ENCODE results near the gene MTMR12.
A peak's percentile ranks its signal among the peaks of the same experiment; 100 is the strongest.
"Not testable (repeated sequence)": the region's sequence is repeated elsewhere in the genome, so short reads cannot be mapped to it uniquely, and the experiment has no call there.

Gene MTMR12

DNA sequence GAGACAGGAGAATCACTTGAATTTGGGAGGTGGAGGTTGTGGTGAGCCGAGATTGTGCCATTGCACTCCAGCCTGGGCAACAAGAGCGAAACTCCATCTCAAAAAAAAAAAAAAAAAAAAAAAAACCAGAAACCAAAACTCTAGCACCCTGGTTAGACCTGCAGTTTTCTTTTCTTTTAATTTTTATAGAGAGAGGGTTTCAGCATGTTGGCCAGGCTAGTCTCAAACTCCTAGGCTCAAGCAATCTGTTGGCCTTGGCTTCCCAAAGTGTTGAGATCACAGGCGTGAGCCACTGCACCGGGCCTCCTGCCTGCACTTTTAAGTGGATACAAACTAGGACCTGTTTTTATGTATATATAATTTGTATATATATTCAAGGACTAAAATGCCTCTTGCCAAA lies 12.9 kb upstream of the MTMR12 start:
- TF ChIP-seq, protein P1, sequence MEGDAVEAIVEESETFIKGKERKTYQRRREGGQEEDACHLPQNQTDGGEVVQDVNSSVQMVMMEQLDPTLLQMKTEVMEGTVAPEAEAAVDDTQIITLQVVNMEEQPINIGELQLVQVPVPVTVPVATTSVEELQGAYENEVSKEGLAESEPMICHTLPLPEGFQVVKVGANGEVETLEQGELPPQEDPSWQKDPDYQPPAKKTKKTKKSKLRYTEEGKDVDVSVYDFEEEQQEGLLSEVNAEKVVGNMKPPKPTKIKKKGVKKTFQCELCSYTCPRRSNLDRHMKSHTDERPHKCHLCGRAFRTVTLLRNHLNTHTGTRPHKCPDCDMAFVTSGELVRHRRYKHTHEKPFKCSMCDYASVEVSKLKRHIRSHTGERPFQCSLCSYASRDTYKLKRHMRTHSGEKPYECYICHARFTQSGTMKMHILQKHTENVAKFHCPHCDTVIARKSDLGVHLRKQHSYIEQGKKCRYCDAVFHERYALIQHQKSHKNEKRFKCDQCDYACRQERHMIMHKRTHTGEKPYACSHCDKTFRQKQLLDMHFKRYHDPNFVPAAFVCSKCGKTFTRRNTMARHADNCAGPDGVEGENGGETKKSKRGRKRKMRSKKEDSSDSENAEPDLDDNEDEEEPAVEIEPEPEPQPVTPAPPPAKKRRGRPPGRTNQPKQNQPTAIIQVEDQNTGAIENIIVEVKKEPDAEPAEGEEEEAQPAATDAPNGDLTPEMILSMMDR (IDR thresholded peaks at IDR 0.05; ENCODE audit: low read length, missing control alignments) = no peak
- DNase-seq (ENCODE audit: low read depth) = no peak
- no peak overlapping the region for H3K4me3 ChIP-seq (replicated peaks; ENCODE audit: low read depth, low read length)

DNA sequence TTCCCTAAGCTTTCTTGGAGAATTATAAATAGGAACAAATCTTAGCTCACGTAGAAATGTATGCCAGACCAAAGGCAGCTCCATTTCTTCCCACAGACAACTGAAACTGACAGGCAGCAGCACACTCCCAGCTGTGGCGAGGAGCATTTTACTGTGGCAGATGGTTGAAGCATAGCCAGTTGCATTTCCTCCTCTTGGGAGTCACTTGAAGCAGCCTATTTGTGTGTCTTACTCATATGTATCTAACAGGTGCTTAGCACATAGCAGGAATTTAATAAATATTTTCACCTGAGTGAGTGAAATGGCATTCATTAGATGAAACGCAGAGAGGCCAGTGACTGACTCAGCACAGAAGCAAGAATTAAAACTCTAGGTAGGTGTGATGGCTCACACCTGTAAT lies 12.3 kb upstream of the MTMR12 start:
- DNase-seq (ENCODE audit: low read depth) = peak; percentile 28

DNA sequence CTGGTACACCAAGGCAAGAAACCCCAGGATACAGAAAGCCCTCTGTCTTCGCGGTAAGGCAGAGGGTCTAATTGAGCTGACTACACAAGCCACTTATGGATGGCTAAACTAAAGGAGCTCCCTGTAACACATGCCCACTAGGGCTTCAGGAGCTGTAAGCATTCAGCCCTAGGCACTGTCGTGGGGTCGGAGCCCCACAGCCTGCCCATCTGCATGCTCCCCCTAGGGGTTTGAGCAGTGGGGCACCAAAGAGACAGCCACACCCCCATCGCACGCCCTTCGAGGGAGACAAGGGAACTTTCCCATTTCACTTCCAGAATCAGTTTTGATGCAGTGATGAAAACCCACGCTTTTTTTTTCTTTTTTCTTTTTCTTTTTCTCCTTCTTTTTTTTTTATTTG lies 11.0 kb upstream of the MTMR12 start:
- no peak overlapping the region for H3K4me3 ChIP-seq (replicated peaks; ENCODE audit: low read depth, low read length)
- DNase-seq (ENCODE audit: low read depth) = no peak
- TF ChIP-seq, protein P1 (IDR thresholded peaks at IDR 0.05; ENCODE audit: low read length, missing control alignments) = no peak

More for the DNA sequence above, 12.3 kb upstream of the MTMR12 start:
- H3K4me3 ChIP-seq (replicated peaks; ENCODE audit: low read depth, low read length) = no peak overlapping the region
- TF ChIP-seq, protein P1 (IDR thresholded peaks at IDR 0.05; ENCODE audit: low read length, missing control alignments) = no peak

DNA sequence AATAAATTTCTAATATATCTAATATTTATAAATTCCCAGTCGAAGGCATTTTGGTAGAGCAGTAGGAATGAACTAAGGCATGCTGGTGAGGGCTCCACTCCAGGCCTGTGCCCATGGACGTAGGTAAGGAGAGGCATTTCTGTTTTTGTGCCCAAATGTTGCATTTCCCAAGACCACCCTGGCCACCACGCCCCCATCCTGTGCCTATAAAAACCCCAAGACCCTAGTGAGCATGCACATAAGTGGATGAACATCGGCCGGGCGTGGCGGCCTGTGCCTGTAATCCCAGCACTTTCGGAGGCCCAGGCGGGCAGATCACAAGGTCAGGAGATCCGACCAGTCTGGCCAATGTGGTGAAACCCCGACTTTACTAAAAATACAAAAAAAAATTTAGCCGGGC lies 10.1 kb upstream of the MTMR12 start:
- no peak overlapping the region for H3K4me3 ChIP-seq (replicated peaks; ENCODE audit: low read depth, low read length)
- no peak for DNase-seq (ENCODE audit: low read depth)
- TF ChIP-seq, protein P1 (IDR thresholded peaks at IDR 0.05; ENCODE audit: low read length, missing control alignments) = no peak

DNA sequence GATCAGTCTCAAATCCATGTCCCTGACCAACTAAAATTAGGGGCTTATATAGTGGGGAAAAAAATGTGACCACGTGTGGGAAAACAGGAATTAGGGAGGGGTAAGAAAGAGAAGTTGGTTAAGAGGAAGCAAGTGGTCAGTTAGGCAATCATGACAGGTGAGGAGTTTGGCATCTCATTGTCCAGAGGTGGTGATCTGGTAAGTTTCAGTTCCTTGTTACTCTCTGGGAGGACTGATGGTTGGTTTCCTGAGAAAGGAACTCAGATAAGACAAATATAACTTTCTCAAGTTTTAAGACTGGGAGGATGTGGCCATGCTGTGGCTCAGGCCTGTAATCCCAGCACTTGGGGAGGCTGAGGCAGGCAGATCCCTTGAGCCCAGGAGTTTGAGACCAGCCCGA lies 9.0 kb upstream of the MTMR12 start:
- not testable (repeated sequence) for H3K4me3 ChIP-seq (replicated peaks; ENCODE audit: low read depth, low read length); DNase-seq (ENCODE audit: low read depth)

DNA sequence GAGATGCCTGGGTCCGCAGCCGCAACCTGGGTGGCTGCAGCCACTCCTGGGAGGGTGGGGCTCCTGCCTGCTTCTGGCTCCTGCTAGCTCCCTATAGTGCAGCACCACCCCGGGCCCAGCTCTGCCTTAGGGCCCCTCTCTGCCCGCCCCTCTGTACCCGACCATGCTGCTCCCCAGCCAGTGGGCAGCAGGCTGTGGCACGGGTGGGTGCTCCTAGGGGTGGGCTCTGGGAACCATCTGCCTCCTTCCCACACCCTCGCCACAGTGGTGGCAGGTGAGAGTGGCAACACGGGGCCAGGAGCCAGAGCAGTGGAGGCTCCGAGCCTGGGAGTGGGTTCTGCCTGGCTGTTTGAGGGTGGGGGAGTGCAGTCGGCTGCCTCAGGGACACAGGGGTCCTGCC lies 7.8 kb upstream of the MTMR12 start:
- TF ChIP-seq, protein P1 (IDR thresholded peaks at IDR 0.05; ENCODE audit: low read length, missing control alignments) = no peak
- H3K4me3 ChIP-seq (replicated peaks; ENCODE audit: low read depth, low read length) = no peak overlapping the region
- DNase-seq (ENCODE audit: low read depth) = no peak

DNA sequence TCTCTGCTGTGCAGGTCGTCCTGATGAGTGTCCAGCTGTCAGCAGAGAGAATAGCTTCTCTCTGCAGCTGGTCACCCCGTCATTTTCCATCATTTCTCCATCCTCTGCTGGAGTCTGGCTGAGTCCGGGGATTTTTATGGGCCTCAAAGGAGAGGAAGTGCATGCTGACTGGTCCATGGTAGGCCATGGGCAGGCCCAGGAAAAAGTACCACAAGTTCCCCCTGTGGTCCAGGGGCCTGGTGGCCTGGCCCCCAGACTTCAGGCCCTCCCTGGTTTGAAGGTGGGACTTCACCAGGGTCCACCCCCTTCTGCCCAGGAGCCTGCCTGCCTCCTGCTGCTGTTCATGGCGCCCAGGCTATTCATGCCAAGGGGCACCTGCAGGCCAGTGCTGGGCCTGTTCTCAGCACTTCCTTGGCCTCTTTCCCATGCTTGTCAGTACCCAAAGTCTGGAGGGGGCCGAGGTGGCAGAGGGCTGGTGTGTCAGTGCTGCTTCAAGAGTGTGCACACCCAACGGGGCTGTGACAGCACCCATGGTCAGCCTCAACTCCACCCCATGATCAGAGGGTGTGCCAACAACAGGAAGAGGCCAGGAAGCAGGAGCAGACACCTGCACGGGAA lies 7.3 kb upstream of the MTMR12 start:
- no peak for DNase-seq (ENCODE audit: low read depth)
- TF ChIP-seq, protein P1 (IDR thresholded peaks at IDR 0.05; ENCODE audit: low read length, missing control alignments) = no peak
- H3K4me3 ChIP-seq (replicated peaks; ENCODE audit: low read depth, low read length) = no peak overlapping the region

All from fibroblast of pulmonary artery (primary cell).